Smooth muscle cell (in vitro differentiated cells): Measurements from ENCODE around the gene HBG2. TPM values are rescaled to one million over a fixed set of nuclear protein-coding genes. Genes with fewer than 3 reads are reported as not detected.
A peak's percentile ranks its signal among the peaks of the same experiment; 100 is the strongest.

Source experiments
- DNase-seq: peaks from one replicate; lab custom pipeline; 2025; ENCODE audit not compliant: unreplicated experiment; lab: John Stamatoyannopoulos, UW
- H2AFZ ChIP-seq: fragments of 200-600 bp; sonication (generic); 2 replicates; pipeline ENCODE4 v1.6.0; 2016; ENCODE audit warnings: antibody characterized with exemption, low read depth, mild to moderate bottlenecking
- H3F3A ChIP-seq: fragments of 200-600 bp; sonication (generic); 2 replicates; pipeline ENCODE4 v1.6.0; 2017; ENCODE audit warnings: antibody characterized with exemption, low read depth
- H3K27ac ChIP-seq: fragments of 200-600 bp; sonication (generic); 2 replicates; pipeline ENCODE4 v1.5.1; 2016; ENCODE audit warnings: low read depth, mild to moderate bottlenecking
- H3K27me3 ChIP-seq: fragments of 200-600 bp; sonication (generic); 2 replicates; pipeline ENCODE4 v1.6.1; 2016; ENCODE audit warnings: low read depth, mild to moderate bottlenecking
- H3K36me3 ChIP-seq: fragments of 200-600 bp; sonication (generic); 2 replicates; pipeline ENCODE4 v1.5.1; 2016; ENCODE audit warnings: low read depth
- H3K4me1 ChIP-seq: fragments of 200-600 bp; sonication (generic); 2 replicates; pipeline ENCODE4 v1.5.1; 2016; ENCODE audit warnings: low read depth
- H3K4me2 ChIP-seq: fragments of 200-600 bp; sonication (generic); 2 replicates; pipeline ENCODE4 v1.6.0; 2016; ENCODE audit warnings: mild to moderate bottlenecking
- H3K4me3 ChIP-seq: fragments of 200-600 bp; sonication (generic); 2 replicates; pipeline ENCODE4 v1.5.1; 2016; ENCODE audit warnings: mild to moderate bottlenecking
- H3K79me2 ChIP-seq: fragments of 200-600 bp; sonication (generic); 2 replicates; pipeline ENCODE4 v1.6.0; 2016; ENCODE audit warnings: low read depth, mild to moderate bottlenecking
- H3K9ac ChIP-seq: fragments of 200-600 bp; sonication (generic); 2 replicates; pipeline ENCODE4 v1.6.0; 2016; ENCODE audit warnings: low read depth
- H3K9me3 ChIP-seq: fragments of 200-600 bp; sonication (generic); replicated peaks from 2 replicates; pipeline ENCODE4 v1.5.1; 2016; ENCODE audit warnings: low read depth
- H4K20me1 ChIP-seq: fragments of 200-600 bp; sonication (generic); 2 replicates; pipeline ENCODE4 v1.6.0; 2016; ENCODE audit warnings: low read depth
- WGBS: methylation state at CpG from one replicate; pipeline ENCODE4 v1.1.7; 2016; ENCODE audit warnings: low lambda C conversion rate; 5-methylcytosine and 5-hydroxymethylcytosine counted together
- polyA plus RNA-seq: library from polyadenylated mRNA; unstranded; fragments of >200 nt; fragmentation: Nextera tagmentation; extraction: Ambion mirVana; gene quantifications from 2 replicates; pipeline ENCODE4 v1.2.1, GENCODE V29; 2016
- total RNA-seq: library from RNA; depleted of rRNA; stranded (reverse); fragments of >200 nt; gene quantifications from 2 replicates; pipeline ENCODE4 v1.2.3, GENCODE V29; 2014
- TF ChIP-seq, protein P1 (sequence below): fragments of 200-600 bp; sonication (generic); IDR thresholded peaks from 2 replicates; pipeline ENCODE4 v1.5.1; 2017; ENCODE audit warnings: borderline replicate concordance, mild to moderate bottlenecking, antibody characterized with exemption; ENCODE audit not compliant: insufficient read depth, poor library complexity, severe bottlenecking

The HBG2 gene
- total and polyA plus RNA-seq, 2 experiments from 2014 or later: not detected

DNA sequence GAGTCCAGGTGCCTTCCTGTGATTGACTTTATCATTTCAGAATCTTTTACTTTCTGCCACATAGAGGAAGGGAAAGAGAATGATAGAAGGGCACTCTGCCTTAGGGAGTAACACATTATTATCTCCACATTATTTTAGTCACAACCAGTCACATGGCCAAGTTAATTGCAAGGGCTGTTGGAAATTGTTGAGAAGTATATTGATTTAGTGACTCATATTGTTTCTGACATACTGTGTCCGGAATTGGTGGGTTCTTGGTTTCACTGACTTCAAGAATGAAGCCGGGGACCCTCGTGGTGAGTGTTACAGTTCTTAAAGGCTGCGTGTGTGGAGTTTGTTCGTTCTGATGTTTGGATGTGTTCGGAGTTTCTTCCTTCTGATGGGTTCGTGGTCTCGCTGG is 38.4 kb upstream of the HBG2 start:
- H2AFZ ChIP-seq: no peak overlapping the region
- WGBS: 91% methylated on average over 8 of the region's 8 CpGs
- no peak overlapping the region for H3K27ac ChIP-seq
- H3K36me3 ChIP-seq: no peaks in the 10 kb centered on the region
- H3K9ac ChIP-seq: no peak overlapping the region
- DNase-seq: no peak
- H3K4me3 ChIP-seq: no peak overlapping the region
- H3F3A ChIP-seq: no peaks in the 10 kb centered on the region
- H3K4me2 ChIP-seq: no peak overlapping the region
- TF ChIP-seq, protein P1, sequence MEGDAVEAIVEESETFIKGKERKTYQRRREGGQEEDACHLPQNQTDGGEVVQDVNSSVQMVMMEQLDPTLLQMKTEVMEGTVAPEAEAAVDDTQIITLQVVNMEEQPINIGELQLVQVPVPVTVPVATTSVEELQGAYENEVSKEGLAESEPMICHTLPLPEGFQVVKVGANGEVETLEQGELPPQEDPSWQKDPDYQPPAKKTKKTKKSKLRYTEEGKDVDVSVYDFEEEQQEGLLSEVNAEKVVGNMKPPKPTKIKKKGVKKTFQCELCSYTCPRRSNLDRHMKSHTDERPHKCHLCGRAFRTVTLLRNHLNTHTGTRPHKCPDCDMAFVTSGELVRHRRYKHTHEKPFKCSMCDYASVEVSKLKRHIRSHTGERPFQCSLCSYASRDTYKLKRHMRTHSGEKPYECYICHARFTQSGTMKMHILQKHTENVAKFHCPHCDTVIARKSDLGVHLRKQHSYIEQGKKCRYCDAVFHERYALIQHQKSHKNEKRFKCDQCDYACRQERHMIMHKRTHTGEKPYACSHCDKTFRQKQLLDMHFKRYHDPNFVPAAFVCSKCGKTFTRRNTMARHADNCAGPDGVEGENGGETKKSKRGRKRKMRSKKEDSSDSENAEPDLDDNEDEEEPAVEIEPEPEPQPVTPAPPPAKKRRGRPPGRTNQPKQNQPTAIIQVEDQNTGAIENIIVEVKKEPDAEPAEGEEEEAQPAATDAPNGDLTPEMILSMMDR: no peak
- H4K20me1 ChIP-seq: no peaks in the 10 kb centered on the region
- no peaks in the 10 kb centered on the region for H3K27me3 ChIP-seq
- no peaks in the 10 kb centered on the region for H3K4me1 ChIP-seq
- no peaks in the 10 kb centered on the region for H3K9me3 ChIP-seq
- no peaks in the 10 kb centered on the region for H3K79me2 ChIP-seq

DNA sequence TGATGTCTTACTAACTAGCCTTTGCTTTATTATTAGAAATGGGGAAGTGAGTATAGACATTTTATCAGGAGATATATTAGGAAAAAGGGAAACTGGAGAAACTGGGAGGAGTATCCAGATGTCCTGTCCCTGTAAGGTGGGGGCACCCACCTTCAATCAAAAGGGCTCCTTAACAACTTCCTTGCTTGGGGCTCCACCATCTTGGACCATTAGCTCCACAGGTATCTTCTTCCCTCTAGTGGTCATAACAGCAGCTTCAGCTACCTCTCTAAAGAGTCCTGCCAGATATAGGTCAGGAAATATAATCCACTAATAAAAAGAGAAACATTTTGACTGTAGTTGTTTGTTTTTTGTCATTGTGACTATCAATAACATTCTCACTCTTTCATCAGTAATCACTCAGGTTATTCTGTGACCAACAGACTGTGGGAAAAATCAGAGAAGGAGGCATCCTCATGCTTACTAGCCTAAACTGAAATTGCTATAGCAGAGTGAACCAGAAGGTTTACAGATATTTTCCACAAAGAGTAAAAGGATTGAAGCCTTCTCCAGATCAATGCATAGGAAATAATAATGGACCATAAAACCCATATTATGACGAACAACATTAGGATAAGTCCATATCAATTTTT is 36.7 kb upstream of the HBG2 start:
- TF ChIP-seq, protein P1: peak; percentile 50
- Histone ChIP-seq H3K4me1 (no peaks in the 10 kb centered on the region), H2AFZ (no peak overlapping the region), H3K4me3 (no peak overlapping the region), H3K36me3 (no peaks in the 10 kb centered on the region), H3K27me3 (no peaks in the 10 kb centered on the region), H3K79me2 (no peaks in the 10 kb centered on the region), H3K9me3 (no peaks in the 10 kb centered on the region), H3K4me2 (no peak overlapping the region), H3K27ac (no peak overlapping the region), H4K20me1 (no peaks in the 10 kb centered on the region), H3F3A (no peaks in the 10 kb centered on the region), H3K9ac (no peak overlapping the region)
- 75% methylated on average over 1 of the region's 1 CpG for WGBS
- DNase-seq: no peak

DNA sequence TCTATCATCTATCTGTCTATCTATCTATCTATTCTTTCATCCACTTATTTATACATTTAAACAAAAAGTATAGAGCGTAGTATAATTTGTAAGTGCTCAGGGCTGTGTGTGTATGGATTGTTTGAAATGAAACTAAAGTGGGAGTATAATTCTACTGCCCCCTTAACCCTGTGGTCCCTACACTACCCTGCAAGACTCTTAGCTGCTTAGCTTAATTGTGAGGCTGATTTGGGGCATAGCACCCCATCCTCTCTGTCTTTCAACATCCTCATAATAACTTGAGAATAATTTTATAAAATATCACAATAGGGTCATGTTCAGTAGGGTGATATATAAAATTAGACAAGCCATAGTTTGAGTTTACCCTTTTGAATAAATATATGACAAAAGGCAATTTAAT is 35.5 kb upstream of the HBG2 start:
- H3K4me2 ChIP-seq: no peak overlapping the region
- 100% methylated on average over 1 of the region's 1 CpG for WGBS

More for the DNA sequence above, 35.5 kb upstream of the HBG2 start:
- no peak overlapping the region for H3K4me3 ChIP-seq
- no peaks in the 10 kb centered on the region for H3K27me3 ChIP-seq
- H3K36me3 ChIP-seq: no peaks in the 10 kb centered on the region
- no peaks in the 10 kb centered on the region for H3K9me3 ChIP-seq
- no peaks in the 10 kb centered on the region for H3F3A ChIP-seq
- H4K20me1 ChIP-seq: no peaks in the 10 kb centered on the region
- no peak for DNase-seq
- no peaks in the 10 kb centered on the region for H3K4me1 ChIP-seq
- TF ChIP-seq, protein P1: no peak
- no peaks in the 10 kb centered on the region for H3K79me2 ChIP-seq
- no peak overlapping the region for H2AFZ ChIP-seq
- no peak overlapping the region for H3K9ac ChIP-seq
- no peak overlapping the region for H3K27ac ChIP-seq
